NCI-H1105 treated with DMSO at 0.1 percent for 48 hours (cell line): Measurements from ENCODE around the gene INHBE.
"Not testable (repeated sequence)": the region's sequence is repeated elsewhere in the genome, so short reads cannot be mapped to it uniquely, and the experiment has no call there.

Experiments used
- DNase-seq: peaks from one replicate; lab custom pipeline; 2025; lab: John Stamatoyannopoulos, UW

Gene INHBE

GRCh38 chr12:57441846-57442427 lies 13.2 kb upstream of the INHBE start:
- no peak for DNase-seq

- DNase-seq: not testable (repeated sequence)
Measured at GRCh38 chr12:57444337-57444736, 10.8 kb upstream of the INHBE start.

GRCh38 chr12:57444744-57445143 lies 10.4 kb upstream of the INHBE start:
- no peak for DNase-seq

- DNase-seq: no peak
Measured at GRCh38 chr12:57446292-57446960, 8.7 kb upstream of the INHBE start.

GRCh38 chr12:57448669-57449068 lies 6.4 kb upstream of the INHBE start:
- no peak for DNase-seq

- DNase-seq: no peak
Measured at GRCh38 chr12:57449375-57449774, 5.7 kb upstream of the INHBE start.

- DNase-seq: no peak
Measured at GRCh38 chr12:57450057-57450456, 5.0 kb upstream of the INHBE start.

GRCh38 chr12:57451233-57451778 lies 3.8 kb upstream of the INHBE start:
- no peak for DNase-seq

GRCh38 chr12:57452181-57452936 lies 2.7 kb upstream of the INHBE start:
- DNase-seq: no peak

- DNase-seq: peak; percentile 39
Measured at GRCh38 chr12:57452937-57453509, 2.1 kb upstream of the INHBE start.

- no peak for DNase-seq
Measured at GRCh38 chr12:57454213-57454565, 918 bp upstream of the INHBE start.

- DNase-seq: no peak
Measured at GRCh38 chr12:57455374-57456144, 452 bp downstream of the INHBE start.

- DNase-seq: peak; percentile 6
Measured at GRCh38 chr12:57456145-57456700, 1.1 kb downstream of the INHBE start.

- no peak for DNase-seq
Measured at GRCh38 chr12:57456737-57457490, 1.8 kb downstream of the INHBE start.

- no peak for DNase-seq
Measured at GRCh38 chr12:57458665-57459054, 3.6 kb downstream of the INHBE start.

GRCh38 chr12:57459055-57459749 lies 4.1 kb downstream of the INHBE start:
- DNase-seq: peak; percentile 85

- DNase-seq: no peak
Measured at GRCh38 chr12:57459750-57460467, 4.8 kb downstream of the INHBE start, which contains the start of gene GLI1. Gene GLI1 (plus strand): TSS chr12:57459785. CDS start chr12:57463692, 3,907 bp downstream.

GRCh38 chr12:57460468-57460784 lies 5.3 kb downstream of the INHBE start:
- DNase-seq: no peak

GRCh38 chr12:57460841-57461275 lies 5.8 kb downstream of the INHBE start:
- DNase-seq: no peak
